ENCODE results near the gene ARHGAP15.

DNA sequence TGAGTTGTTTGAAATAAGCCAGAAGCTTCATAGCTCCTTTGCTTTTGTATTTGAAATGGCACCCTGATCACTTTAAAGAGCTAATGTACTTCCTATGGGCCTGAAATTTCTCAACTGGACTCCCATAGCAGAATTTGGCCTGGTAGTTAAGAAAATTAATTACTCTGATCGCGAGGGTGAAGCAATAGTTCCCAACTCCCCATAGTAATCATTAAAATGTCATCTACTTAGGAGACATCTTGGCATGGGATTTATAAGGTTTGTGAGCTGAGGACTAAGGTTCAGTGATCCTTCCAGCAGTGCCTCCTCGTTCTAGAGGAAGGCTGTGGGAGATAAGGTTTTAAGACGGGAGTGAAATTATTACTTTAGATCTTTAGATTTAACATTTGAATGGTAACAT is 581.0 kb downstream of the ARHGAP15 start:
- TF ChIP-seq, protein P1, sequence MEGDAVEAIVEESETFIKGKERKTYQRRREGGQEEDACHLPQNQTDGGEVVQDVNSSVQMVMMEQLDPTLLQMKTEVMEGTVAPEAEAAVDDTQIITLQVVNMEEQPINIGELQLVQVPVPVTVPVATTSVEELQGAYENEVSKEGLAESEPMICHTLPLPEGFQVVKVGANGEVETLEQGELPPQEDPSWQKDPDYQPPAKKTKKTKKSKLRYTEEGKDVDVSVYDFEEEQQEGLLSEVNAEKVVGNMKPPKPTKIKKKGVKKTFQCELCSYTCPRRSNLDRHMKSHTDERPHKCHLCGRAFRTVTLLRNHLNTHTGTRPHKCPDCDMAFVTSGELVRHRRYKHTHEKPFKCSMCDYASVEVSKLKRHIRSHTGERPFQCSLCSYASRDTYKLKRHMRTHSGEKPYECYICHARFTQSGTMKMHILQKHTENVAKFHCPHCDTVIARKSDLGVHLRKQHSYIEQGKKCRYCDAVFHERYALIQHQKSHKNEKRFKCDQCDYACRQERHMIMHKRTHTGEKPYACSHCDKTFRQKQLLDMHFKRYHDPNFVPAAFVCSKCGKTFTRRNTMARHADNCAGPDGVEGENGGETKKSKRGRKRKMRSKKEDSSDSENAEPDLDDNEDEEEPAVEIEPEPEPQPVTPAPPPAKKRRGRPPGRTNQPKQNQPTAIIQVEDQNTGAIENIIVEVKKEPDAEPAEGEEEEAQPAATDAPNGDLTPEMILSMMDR (conservative IDR thresholded peaks at IDR 0.05; ENCODE audit: low read length): no peak
- TF ChIP-seq EZH2phosphoT487 (IDR thresholded peaks at IDR 0.05; ENCODE audit: borderline replicate concordance, low read depth, low read length): no peak

Measured in OCI-LY7 (cell line).